NCI-H146 (cell line): ENCODE data around the gene POC5.
A peak's percentile ranks its signal among the peaks of the same experiment; 100 is the strongest.

ENCODE experiments used
- DNase-seq: peaks from one replicate; lab custom pipeline; 2025; lab: John Stamatoyannopoulos, UW

The POC5 gene

GRCh38 chr5:75659791-75660450 is 57.3 kb downstream of the POC5 start:
- no peak for DNase-seq

GRCh38 chr5:75656311-75657003 is 60.8 kb downstream of the POC5 start:
- DNase-seq, result peak; percentile 63

DNA sequence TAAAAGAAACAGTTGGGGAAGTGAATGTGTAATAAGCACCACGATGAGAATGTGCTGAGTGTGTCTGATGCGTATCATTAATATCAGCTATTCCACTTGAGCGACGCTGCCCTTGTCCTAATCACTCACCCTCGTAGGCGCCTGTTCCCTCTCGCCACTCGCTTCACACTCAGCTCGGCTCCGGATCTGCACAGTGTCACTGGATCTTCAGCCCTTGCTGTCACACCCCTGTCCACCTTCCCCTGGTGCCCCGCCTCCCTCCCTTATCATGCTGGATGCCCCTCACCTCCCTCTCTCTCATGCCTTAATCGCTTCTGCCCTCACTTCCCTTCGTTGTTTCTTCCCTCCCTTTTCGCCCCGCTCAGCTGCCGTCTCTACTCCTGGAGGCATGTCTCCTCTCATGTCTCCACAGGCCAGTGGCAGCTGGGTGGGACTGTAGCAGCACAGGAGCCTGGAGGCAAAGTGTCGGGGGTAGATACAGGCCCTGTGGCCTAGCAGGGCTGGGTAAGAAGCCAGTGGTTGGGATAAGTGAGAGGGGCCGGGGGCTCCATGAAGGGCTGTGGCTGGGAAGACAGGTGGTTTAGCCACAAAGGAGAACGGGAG is 62.4 kb downstream of the POC5 start:
- DNase-seq, result no peak

DNA sequence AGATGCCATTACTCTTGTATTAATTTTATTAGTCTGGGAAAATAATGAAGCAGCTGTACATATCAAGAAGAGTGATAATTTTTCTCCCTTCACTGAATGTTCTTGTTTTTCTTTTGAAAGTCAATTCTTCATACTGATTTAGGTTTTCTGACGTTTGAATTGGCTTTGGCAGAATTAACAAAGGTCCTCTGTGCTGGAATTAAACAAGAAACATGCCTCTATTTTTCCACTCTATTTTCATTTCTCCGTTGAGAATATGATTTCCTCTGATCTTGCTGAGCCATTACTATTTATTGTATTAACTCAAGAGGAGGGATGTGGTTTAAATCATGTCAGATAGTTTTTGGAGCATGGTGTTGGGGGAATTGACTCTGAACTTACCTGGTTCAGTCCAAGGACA is 63.7 kb downstream of the POC5 start:
- no peak for DNase-seq

DNA sequence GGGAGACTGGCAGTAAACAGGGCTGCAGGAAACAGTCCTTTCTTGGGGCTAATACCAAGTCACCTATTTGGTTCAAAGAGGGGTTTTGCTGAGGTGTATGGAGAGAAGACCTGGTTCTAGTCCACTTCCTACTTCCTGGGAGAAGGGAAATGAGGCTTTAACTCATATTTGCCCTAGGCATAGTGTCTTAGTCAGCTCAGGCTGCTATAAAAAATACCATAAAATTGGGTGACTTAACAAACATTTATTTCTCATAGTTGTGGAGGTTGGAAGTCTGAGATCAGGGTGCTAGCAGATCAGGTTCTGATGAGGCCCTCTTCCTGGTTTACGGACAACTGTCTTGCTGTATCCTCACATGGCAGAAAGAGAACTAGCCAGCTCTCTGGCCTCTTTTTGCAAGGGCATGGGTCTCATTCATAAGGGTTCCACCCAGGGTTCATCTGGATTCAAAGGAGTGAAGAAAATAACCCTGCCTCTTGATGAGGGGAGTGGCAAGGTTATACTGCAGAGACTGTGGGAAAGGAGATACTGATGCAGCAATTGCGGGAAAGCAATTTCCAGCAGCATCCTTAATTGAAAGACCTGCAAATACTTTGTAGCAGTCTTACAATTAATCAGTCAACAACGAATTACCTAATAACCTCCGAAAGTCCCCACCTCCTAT is 65.5 kb downstream of the POC5 start:
- no peak for DNase-seq

DNA sequence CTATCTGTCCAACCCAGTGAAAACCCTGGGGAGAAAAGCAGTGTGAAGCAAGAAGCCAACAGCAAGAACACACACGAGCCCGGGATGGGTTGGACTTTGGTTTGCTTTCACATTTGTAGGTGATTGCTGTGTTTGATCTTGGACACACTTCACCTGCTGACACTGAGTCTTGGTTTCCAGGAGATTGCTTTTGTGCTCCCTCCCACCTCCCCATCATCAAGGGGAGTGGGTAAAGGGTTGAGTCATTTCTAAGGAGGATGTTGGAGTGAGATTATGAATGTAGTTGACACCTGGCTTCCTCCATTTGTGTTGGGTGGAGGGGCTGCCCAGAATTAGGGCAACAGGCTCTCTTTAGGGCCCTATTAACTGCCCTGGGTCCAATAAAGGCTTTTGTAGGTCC is 68.5 kb downstream of the POC5 start:
- DNase-seq, result no peak

DNA sequence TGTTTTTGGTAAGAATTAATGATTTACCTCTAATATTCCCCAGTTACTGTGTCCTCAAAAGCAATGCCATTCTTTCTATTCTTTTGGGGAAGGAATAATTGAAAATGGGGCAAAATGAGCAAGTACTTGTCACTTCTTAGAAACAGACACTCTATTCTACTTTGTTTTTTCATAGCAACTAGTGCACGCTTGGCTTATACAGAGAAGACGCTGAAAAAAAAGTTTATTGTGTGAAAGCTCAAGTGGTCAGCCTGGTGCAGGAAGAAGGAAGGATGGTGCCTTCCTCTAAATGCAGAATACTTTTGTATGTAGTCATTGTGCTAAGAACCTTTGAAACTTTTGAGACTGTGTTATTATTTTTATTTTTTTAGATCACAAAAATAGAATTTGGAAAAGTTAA is 76.4 kb downstream of the POC5 start:
- no peak for DNase-seq

DNA sequence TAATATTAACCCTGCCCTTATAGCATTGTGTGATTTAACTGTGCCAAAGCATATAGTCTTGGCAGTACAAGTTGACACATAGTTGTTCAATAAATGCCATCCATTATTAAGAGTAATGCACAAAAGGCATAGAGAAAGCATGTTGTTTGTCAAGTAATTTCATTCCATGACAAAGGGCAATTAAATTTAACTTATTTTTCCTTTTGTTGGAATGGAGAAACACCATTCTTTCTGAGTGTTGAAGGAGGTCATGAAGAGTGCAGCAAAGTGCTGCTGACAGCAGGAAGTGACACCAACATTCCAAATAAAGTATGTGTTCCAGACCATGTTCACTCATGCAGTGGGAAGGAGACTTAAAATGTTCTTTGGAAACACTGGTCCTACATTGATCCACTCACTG is 76.8 kb downstream of the POC5 start:
- DNase-seq, result no peak

DNA sequence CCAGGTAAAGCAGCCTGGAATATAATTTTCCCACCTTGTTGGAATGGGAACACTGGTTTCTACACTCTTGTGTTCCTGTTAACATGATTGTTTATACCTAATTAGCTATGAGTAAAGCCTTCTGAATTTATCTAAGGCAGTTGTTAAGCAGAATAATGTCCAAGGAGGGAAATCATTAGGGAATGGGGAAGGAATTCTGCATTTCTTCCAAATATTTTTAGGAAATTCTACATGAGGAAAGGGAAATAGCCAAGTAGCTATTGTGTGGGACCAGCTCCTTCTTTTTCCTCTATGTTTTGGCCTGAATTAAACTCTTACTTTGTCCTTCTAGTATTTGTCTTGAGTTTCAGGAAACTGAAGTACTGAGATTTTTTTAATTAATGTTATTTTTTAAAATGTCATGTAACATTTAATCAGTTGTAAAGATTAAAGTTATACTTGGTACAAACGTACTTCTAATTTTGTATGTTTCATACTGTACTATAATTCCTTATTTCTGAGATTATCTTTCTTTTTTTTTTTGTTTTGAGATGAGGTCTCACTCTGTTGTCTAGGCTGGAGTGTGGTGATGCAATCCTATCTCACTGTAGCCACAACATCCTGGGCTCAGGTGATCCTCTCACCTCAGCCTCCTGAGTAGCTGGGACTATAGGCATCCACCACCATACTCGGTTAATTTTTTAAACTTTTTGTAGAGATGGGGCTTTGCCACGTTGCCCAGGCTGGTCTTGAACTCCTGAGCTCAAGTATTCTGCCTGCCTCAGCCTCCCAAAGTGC is 77.5 kb downstream of the POC5 start:
- DNase-seq, result no peak

DNA sequence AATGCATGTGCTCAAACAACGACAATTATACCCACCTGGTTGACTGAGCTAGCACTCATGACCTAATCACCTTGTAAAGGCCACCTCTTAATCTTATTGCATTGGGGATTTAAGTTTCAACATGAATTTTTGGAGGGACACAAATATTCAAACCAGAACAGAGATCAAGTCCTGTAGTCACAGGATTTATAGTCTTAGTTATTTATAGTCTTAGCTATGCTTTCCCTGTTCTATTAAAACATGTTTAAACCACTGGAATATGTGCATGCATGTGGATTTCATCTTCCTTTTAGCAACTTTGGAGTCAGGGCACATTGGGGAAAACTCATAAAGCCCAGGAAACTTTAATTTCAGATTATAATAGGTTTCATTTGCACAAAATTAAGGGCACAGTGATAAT is 79.3 kb downstream of the POC5 start:
- DNase-seq, result no peak

DNA sequence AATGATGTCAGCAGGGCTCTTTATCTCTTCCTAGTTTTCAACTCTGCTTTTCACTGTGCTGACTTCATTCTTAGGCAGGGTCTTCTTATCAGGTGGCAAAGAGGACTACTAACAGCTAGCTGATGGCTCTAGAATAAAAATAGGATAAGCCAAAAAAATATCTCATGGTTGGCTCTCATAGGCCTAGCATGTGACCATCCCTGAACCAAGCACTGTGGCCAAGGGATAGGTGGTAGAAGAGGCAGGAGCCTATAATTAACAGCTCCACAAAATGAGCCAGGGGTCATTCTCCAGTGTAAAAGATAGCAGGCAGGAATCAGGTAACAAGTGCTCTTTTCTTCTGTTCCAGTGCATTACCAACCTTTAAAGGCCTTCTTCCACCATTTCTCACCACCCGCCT is 84.9 kb downstream of the POC5 start:
- DNase-seq, result no peak

- no peak for DNase-seq
Measured at GRCh38 chr5:75630875-75631274, 86.4 kb downstream of the POC5 start.

GRCh38 chr5:75627801-75628200 is 89.4 kb downstream of the POC5 start:
- no peak for DNase-seq

DNA sequence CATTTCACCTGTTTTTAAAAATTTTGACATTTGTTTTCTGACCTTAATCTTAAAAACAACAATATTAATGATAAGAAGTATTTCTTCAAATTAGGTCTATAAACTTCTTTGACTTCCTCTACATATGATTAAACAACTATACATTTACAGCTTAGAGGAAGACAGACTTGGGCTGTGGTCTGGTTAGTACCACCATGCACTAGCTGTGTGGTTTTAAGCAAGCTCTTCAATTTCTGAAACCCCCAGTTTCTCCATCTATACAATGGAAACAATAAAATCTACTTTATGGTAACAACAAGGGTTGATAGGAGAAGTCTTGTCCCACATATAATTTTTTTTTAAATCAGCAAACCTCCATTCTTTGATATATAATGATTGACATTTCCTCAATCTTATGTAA is 90.3 kb downstream of the POC5 start:
- no peak for DNase-seq
